HCT116 (cell line): ENCODE data around the gene OPCML. TPM values are rescaled to one million over a fixed set of nuclear protein-coding genes. Genes with fewer than 3 reads are reported as not detected.

Source experiments
- ATAC-seq: fragments of 200-7000 bp; cut with Tn5 transposase; 2 replicates; pipeline ENCODE4 v1.9.1; 2020; ENCODE audit warnings: mild to moderate bottlenecking, moderate library complexity
- BruUV-seq: library from RNA; stranded (reverse); fragments of 400-500 nt; replicated peaks from 2 replicates; lab custom pipeline; 2021; lab: Mats Ljungman, UMichigan
- CTCF ChIA-PET: fragments of 300-600 bp; sonication (Branson Sonifier 250); formaldehyde crosslinking; loops from one replicate; lab custom pipeline; 2021; ENCODE audit warnings: antibody characterized with exemption; lab: Charles Lee
- POLR2A ChIA-PET: fragments of 300-600, 350-600 bp; sonication (Branson Sonifier 250); formaldehyde crosslinking; loops from one replicate; lab custom pipeline; 2021; ENCODE audit warnings: antibody characterized with exemption; lab: Charles Lee
- RAD21 ChIA-PET, 2 experiments: fragments of 300-600 bp; sonication (Branson Sonifier 250); formaldehyde crosslinking; loops; one replicate each; lab custom pipeline; 2023; ENCODE audit warnings: low total read pairs in 2 of 2; ENCODE audit not compliant: uncharacterized antibody in 2 of 2, unreplicated experiment in 2 of 2, low non-redundant PET in 1 of 2; lab: Charles Lee
- DNase-seq: peaks from one replicate; pipeline ENCODE4 v3.0.0-alpha.2; 2010; ENCODE audit warnings: low read depth, low spot score
- H2AFZ ChIP-seq: fragments of 200-600 bp; shearing (Covaris generic), sonication (generic); 2 replicates; pipeline ENCODE4 v1.6.1; 2017; ENCODE audit warnings: low read depth, mixed run types, mixed read lengths, antibody characterized with exemption, low read length; ENCODE audit not compliant: poor library complexity, severe bottlenecking
- H3K27ac ChIP-seq: 2 replicates; pipeline ENCODE4 v1.5.1; 2012; ENCODE audit warnings: low read depth, low read length
- H3K27me3 ChIP-seq: fragments of 200-600 bp; sonication (generic); 2 replicates; pipeline ENCODE4 v1.6.1; 2016; ENCODE audit warnings: mixed run types, low read length, mixed read lengths; ENCODE audit not compliant: insufficient read depth
- H3K36me3 ChIP-seq, 2 experiments: fragments of 200-500 bp in 1 of 2; fragments of 200-600 bp in 1 of 2; sonication (Bioruptor generic) in 1 of 2; sonication (generic) in 1 of 2; 2 replicates each; pipeline versions ENCODE4 v1.5.1 to v1.6.1; 2014 to 2016; ENCODE audit warnings: low read length in 2 of 2, inconsistent platforms in 1 of 2, mixed read lengths in 1 of 2, mixed run types in 1 of 2; ENCODE audit not compliant: insufficient read depth in 2 of 2, control insufficient read depth in 1 of 2
- H3K4me1 ChIP-seq, 2 experiments: fragments of 200-600 bp in 1 of 2; sonication (generic) in 1 of 2; 2 replicates each; pipeline versions ENCODE4 v1.5.1 to v1.6.1; 2012 to 2017; ENCODE audit warnings: low read length in 2 of 2, inconsistent platforms in 1 of 2, mild to moderate bottlenecking in 1 of 2, mixed read lengths in 1 of 2, mixed run types in 1 of 2, moderate library complexity in 1 of 2; ENCODE audit not compliant: insufficient read depth in 2 of 2, control insufficient read depth in 1 of 2
- H3K4me2 ChIP-seq: fragments of 200-600 bp; sonication (generic); 2 replicates; pipeline ENCODE4 v1.6.1; 2017; ENCODE audit warnings: mixed run types, low read length, mixed read lengths
- H3K4me3 ChIP-seq, 2 experiments: fragments of 200-600 bp in 1 of 2; sonication (generic) in 1 of 2; replicated peaks in 1 of 2; 2 replicates each; pipeline ENCODE4 v1.5.1; 2011 to 2016; ENCODE audit warnings: low read length in 2 of 2, control low read depth in 1 of 2, low read depth in 1 of 2, mild to moderate bottlenecking in 1 of 2, mixed read lengths in 1 of 2, mixed run types in 1 of 2
- H3K79me2 ChIP-seq: fragments of 200-600 bp; sonication (generic); 2 replicates; pipeline ENCODE4 v1.6.1; 2017; ENCODE audit warnings: mild to moderate bottlenecking, mixed run types, low read length, moderate library complexity, mixed read lengths; ENCODE audit not compliant: insufficient read depth
- H3K9ac ChIP-seq: fragments of 200-600 bp; sonication (generic); 2 replicates; pipeline ENCODE4 v1.6.1; 2016; ENCODE audit warnings: low read length, mixed read lengths
- H3K9me2 ChIP-seq: fragments of 200-600 bp; sonication (generic), shearing (Covaris generic); 2 replicates; pipeline ENCODE4 v1.6.1; 2017; ENCODE audit warnings: mixed run types, mild to moderate bottlenecking, moderate library complexity; ENCODE audit not compliant: insufficient read depth
- H3K9me3 ChIP-seq, 2 experiments: fragments of 200-500 bp in 1 of 2; fragments of 200-600 bp in 1 of 2; sonication (Bioruptor generic) in 1 of 2; sonication (generic) in 1 of 2; 2 replicates each; pipeline ENCODE4 v1.6.1; 2014 to 2017; ENCODE audit warnings: low read length in 2 of 2, mixed read lengths in 2 of 2, inconsistent platforms in 1 of 2, low read depth in 1 of 2, mild to moderate bottlenecking in 1 of 2, mixed run types in 1 of 2, moderate library complexity in 1 of 2; ENCODE audit not compliant: control insufficient read depth in 1 of 2, insufficient read depth in 1 of 2
- H4K20me1 ChIP-seq: fragments of 200-600 bp; sonication (generic), shearing (Covaris generic); 2 replicates; pipeline ENCODE4 v1.6.1; 2017; ENCODE audit warnings: mixed run types, mild to moderate bottlenecking, moderate library complexity; ENCODE audit not compliant: insufficient read depth
- ATF3 ChIP-seq: IDR thresholded peaks from 2 replicates; pipeline ENCODE4 v1.6.1; 2012
- CBX3 ChIP-seq: IDR thresholded peaks from 2 replicates; pipeline ENCODE4 v1.6.1; 2012; ENCODE audit warnings: low read depth
- CEBPB ChIP-seq: IDR thresholded peaks from 2 replicates; pipeline ENCODE4 v1.6.1; 2012; ENCODE audit warnings: low read depth
- CTCF ChIP-seq, 3 experiments: fragments of 200-600 bp in 1 of 3; sonication (generic) in 1 of 3; IDR thresholded peaks in 2 of 3; conservative IDR thresholded peaks in 1 of 3; 2 replicates each; pipeline ENCODE4 v1.5.1; 2012 to 2017; ENCODE audit warnings: low read depth in 2 of 3, low read length in 2 of 3, antibody characterized with exemption in 1 of 3, borderline replicate concordance in 1 of 3, control low read depth in 1 of 3, mild to moderate bottlenecking in 1 of 3, mixed read lengths in 1 of 3, mixed run types in 1 of 3, moderate library complexity in 1 of 3; ENCODE audit not compliant: insufficient read depth in 1 of 3
- EGR1 ChIP-seq: IDR thresholded peaks from 2 replicates; pipeline ENCODE4 v1.6.1; 2012; ENCODE audit warnings: low read depth
- EZH2phosphoT487 ChIP-seq: fragments of 200-600 bp; IDR thresholded peaks from 2 replicates; pipeline ENCODE4 v1.6.1; 2018; ENCODE audit warnings: antibody characterized with exemption, borderline replicate concordance
- FOSL1 ChIP-seq: IDR thresholded peaks from 2 replicates; pipeline ENCODE4 v1.6.1; 2012; ENCODE audit warnings: low read depth
- JUND ChIP-seq: IDR thresholded peaks from 2 replicates; pipeline ENCODE4 v1.6.1; 2012
- POLR2A ChIP-seq: IDR thresholded peaks from 2 replicates; pipeline ENCODE4 v1.7.0; 2011; ENCODE audit warnings: borderline replicate concordance; ENCODE audit not compliant: insufficient read depth, insufficient read length; ENCODE audit errors: extremely low read depth
- POLR2AphosphoS5 ChIP-seq: IDR thresholded peaks from 2 replicates; pipeline ENCODE4 v1.6.1; 2011; ENCODE audit warnings: mild to moderate bottlenecking, low read depth, low read length, moderate library complexity
- REST ChIP-seq: IDR thresholded peaks from 2 replicates; pipeline ENCODE4 v1.6.1; 2012; ENCODE audit warnings: low read depth
- SIN3A ChIP-seq: IDR thresholded peaks from 2 replicates; pipeline ENCODE4 v1.6.1; 2012; ENCODE audit warnings: low read depth
- SP1 ChIP-seq: IDR thresholded peaks from 2 replicates; pipeline ENCODE4 v1.6.1; 2012; ENCODE audit warnings: low read depth
- SRF ChIP-seq: IDR thresholded peaks from 2 replicates; pipeline ENCODE4 v1.6.1; 2012; ENCODE audit warnings: low read depth
- TCF7L2 ChIP-seq: IDR thresholded peaks from 2 replicates; pipeline ENCODE4 v1.7.0; 2011; ENCODE audit warnings: borderline replicate concordance, inconsistent platforms; ENCODE audit not compliant: insufficient read depth, insufficient read length; ENCODE audit errors: extremely low read depth
- YY1 ChIP-seq: IDR thresholded peaks from 2 replicates; pipeline ENCODE4 v1.6.1; 2011; ENCODE audit warnings: low read length, low read depth, moderate library complexity, mild to moderate bottlenecking; ENCODE audit not compliant: insufficient replicate concordance; ENCODE audit errors: extremely low read depth
- ZBTB33 ChIP-seq: IDR thresholded peaks from 2 replicates; pipeline ENCODE4 v1.6.1; 2011; ENCODE audit warnings: mild to moderate bottlenecking, low read length, moderate library complexity; ENCODE audit not compliant: insufficient replicate concordance; ENCODE audit errors: extremely low read depth
- ZFX ChIP-seq: fragments of 450-650 bp; IDR thresholded peaks from 2 replicates; pipeline ENCODE4 v1.6.1; 2017
- ZNF274 ChIP-seq: fragments of 200-500 bp; sonication (Bioruptor generic); IDR thresholded peaks from 2 replicates; pipeline ENCODE4 v1.6.1; 2014; ENCODE audit warnings: mild to moderate bottlenecking, low read depth, low read length, inconsistent platforms
- intact Hi-C: fragments of 100-400 bp; cut with micrococcal nuclease; formaldehyde crosslinking; loops from 2 replicates; pipeline ENCODE4 v1.10.0; 2022
- total RNA-seq: library from RNA; stranded (reverse); gene quantifications from one replicate; pipeline ENCODE4 v1.2.1, GENCODE V29; 2021; ENCODE audit not compliant: unreplicated experiment

OPCML gene
- total RNA-seq, 1 experiment from 2014 or later: not detected

- CTCF ChIA-PET: no interaction called here
- no peak for ATAC-seq
- H3K36me3 ChIP-seq: no peaks in the 10 kb centered on the region
Observed at GRCh38 chr11:132846075-132846474, 686.2 kb downstream of the OPCML start.

More at GRCh38 chr11:132846075-132846474, 686.2 kb downstream of the OPCML start:
- intact Hi-C loops: no loop called here
- no peak overlapping the region for H2AFZ ChIP-seq
- H3K4me1 ChIP-seq: no peaks in the 10 kb centered on the region
- no peak overlapping the region for H3K4me2 ChIP-seq
- H3K9ac ChIP-seq: no peak overlapping the region
- BruUV-seq: no TSS peak
- H3K9me2 ChIP-seq: no peaks in the 10 kb centered on the region
- RAD21 ChIA-PET: no interaction called here
- TF ChIP-seq ZBTB33 (no peak), CBX3 (no peak), ATF3 (no peak), CTCF (IDR thresholded peaks at IDR 0.05 in 2 of 3, conservative IDR thresholded peaks at IDR 0.05 in 1 of 3; ENCODE audit: borderline replicate concordance in 1 of 3, insufficient read depth in 1 of 3, low read depth in 2 of 3, low read length in 2 of 3) (no peak), SIN3A (no peak), REST (no peak), ZNF274 (no peak), FOSL1 (no peak), EGR1 (no peak), SRF (no peak), JUND (no peak), ZFX (no peak), POLR2AphosphoS5 (no peak), TCF7L2 (no peak), EZH2phosphoT487 (no peak), POLR2A (no peak), CEBPB (no peak), SP1 (no peak), YY1 (no peak)
- TF ChIP-seq, all 23 proteins: peak for 0
- H3K27me3 ChIP-seq: no peaks in the 10 kb centered on the region
- no peaks in the 10 kb centered on the region for H3K79me2 ChIP-seq
- no peak overlapping the region for H3K4me3 ChIP-seq
- DNase-seq: no peak
- no peak overlapping the region for H3K27ac ChIP-seq
- peaks cover 13 to 23% of the 10 kb centered on the region in 2 experiments; a peak in 2 of 4 replicates for H3K9me3 ChIP-seq
- POLR2A ChIA-PET: no interaction called here
- no peaks in the 10 kb centered on the region for H4K20me1 ChIP-seq
